ENCODE results near the gene GTF3A.

The GTF3A gene

DNA sequence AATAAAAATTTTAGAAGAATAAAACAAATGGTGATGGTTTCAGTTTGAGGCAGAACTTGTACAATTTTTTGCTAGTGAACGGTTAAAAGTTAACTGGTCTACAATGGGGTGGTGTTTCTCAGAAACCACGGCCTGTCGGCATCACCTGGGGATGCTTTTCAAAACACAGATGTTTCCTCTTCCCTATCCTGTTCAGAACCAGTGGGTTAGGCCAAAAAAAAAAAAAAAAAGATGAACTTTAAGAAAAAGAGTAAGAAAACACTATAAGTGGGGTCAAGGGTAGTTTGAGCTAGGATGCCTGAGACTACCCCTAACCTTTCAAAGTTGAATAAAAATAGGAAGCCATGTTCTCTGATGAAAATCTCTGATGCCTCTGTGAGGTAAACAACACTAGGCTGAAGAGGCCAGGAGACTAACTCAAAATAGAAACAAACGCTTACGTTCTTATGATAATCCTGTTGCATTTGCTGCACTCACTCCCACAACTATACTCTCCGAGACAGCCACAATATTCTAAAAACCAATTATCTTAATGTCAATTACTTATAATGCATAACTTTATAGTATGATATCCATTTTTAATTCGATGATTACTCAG is 22.7 kb downstream of the GTF3A start:
- DNase-seq: no peak

DNA sequence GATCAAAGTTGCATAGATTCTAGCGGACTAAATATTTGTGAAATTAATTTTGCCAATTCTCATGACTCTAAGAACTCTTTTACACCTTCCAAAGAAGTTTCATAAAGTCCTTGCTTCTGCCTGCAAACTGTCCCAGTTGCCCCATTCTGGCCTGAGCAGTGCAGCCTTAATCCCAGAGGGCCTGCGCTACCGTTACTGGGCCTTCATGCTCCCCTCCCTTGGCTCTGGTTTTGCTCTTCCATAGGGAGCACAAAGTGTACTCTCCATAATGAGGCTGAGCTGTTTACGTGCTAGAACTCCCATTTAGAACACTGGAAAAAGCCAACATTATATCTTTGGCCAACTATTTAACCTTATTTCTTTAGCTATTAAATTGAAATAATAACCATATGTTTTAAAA is 23.9 kb downstream of the GTF3A start:
- no peak for DNase-seq

DNA sequence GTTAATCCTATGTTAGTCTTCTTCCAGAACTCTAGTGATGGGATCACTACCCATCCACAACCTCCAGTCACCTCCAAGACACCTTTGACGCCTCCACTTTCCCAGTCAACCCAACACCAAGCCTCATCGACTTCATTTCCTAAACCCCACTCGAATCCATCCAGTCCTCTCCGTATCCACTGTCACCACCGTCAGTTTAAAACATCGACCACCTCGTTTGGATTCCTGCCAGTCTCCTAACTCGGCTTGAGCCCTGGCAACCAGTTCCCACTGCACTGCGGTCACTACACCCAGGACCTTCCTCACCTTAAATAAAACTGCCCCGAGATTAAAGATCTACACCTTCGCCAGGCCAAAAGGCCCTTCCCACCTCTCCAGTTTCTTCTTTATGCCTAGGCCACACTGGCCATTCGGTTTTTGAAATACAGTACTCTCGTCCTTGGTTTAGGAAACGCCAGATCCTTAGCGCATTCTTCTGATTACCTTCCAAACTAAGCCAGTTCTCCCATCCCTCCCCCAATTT is 24.7 kb downstream of the GTF3A start:
- peak in 1 of 58 donors; percentile 9 for DNase-seq

DNA sequence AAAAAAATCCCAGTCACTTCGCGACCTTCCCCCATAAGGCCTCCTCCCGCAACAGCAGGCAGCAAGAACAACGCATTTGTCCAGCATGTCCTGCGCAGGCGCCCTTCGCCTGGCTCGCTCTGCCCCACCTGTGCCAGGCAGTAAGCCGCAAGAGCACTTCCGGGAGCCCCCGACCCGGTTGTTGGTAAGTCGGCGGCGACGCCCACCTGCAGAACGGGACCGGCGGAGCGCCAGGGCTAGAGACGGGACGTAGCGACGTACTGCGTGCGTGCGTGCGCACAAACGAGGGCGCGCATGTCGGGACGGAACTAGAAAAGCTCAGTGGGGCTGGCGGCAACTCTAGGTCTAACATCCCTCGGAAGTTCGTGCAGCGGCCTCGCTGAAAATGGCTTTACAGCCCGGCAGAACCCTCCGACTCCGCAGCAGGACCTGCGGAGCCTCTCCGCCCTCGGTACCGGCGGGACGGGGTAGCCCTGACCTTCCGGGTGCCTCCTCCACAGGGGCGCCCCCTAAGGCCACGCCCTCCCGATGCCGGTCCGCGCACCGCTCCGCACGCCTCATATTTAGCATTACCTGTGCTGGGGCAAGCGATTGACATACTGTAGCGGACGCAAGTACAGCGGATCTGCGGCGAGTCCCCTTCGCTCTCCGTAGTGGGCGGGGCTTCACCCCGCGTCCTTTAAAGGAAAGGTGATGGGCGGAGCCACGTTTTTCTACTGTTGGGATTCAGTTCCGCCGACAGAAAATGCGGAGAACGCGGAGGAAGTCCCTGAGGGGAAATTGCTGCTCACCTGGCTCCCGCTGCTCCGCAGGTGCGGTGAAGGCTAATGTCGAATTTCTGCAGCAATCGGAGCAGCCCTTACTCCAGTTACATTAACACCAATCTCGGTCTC is 25.8 kb downstream of the GTF3A start, which contains the start of gene MTIF3:
MTIF3 (minus strand) TSS at position 629 of the 893 bp plus-strand sequence. CDS start 10,116 bp downstream, outside the sequence.
- DNase-seq: peak; percentile 55 to 94 (median 87)

DNA sequence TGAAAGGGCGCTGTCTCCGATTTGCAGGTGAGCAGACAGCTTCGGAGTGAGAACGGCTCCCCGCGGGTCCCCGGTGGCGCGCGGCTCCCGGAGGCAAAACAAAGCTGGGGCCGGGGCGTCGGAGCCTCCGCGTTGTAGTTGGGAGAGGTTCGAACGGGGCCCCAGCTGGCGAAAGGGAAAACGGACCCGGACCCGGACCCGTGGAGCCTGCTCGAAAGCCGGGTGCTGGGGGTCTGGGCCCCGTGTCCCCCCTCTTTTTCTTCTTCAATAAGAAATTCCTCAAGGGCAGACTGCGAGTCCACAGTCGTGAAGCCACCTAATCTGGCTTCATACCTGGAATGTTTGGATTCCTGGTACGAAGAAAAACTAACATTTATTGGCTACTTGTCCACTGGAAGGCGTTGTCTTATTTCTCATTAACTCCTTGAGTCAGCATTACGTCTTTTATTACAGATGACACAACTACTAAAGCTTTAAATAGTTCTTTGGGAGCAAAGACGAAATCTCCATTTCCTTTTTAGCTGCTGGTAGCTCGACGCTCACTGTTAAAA is 26.6 kb downstream of the GTF3A start:
- DNase-seq: peak in 22 of 58 donors; percentile 11 to 61 (median 36)

DNA sequence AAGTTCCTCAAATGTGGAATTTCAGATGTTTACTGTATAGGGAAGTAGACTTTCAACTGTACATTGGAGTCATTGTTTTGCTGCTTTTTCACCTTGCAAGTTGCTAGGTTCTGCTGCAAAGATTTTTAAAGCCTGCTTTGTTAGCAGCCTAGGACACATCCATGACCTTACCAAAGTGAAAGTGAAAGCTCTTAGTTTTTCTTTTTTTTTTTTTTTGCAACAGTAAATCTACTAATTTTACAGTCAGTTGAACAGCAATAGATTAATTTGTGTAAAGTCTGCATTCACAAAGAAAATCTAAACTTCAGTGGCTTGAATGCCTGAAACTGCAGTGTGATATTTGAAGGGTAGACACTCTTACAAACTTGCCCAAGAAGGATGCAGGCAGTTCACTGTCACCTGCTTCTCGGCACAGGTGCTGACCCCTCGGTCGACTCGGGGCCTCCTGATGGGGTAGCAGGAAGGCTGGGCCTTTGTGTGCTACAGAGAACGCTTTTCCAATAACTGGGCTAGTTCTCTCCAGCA is 31.0 kb downstream of the GTF3A start:
- no peak for DNase-seq

DNA sequence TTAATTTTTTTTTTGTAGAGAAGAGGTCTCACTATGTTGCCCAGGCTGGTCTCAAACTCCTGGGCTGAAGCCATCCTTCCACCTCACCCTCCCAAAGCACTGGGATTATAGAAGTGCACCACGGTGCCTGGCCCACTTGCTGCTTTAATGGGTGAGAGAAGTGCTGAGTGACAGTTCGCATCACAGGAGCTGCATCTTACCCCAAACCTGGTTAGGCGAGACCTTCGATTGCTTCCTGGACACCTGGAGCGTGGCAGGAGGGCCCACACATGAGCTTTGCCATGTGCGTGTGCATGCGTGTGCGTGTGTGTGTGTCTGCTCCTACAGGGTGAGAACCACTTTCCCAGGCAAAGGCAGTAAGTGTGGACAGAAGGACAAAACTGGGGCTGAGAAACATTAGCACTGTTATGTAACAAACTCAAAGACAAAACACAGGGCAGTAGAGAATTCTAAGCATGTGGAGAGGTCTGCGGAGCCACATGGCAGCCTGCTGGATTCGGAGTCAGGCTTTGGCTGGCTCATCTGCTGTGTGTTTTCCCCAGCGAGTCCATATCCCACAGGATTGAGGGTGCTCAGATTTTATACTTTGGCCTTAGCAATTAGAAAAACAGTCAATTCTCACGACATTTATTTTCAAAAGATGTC is 37.6 kb downstream of the GTF3A start:
- DNase-seq: peak in 2 of 58 donors; percentile 6 to 22

DNA sequence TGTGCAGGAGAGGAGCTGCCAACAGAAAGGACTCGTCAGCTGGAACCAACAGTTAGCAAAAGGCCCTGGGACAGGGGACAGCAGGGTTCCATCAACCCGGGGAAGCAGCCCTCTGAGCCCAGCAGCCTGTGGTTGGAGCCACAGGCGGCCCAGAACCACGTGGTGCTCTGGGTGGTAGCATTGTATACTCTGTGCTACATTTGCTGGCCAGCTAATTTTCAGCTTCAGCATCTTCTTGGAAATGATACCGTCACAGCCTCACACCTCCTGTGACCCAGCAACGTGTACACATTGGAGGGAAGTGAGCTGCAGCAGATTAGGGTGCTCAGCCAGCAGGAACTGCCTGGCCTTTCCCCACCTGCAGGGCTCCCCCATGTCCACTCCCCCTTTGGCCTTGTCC is 39.1 kb downstream of the GTF3A start:
- no peak for DNase-seq

DNA sequence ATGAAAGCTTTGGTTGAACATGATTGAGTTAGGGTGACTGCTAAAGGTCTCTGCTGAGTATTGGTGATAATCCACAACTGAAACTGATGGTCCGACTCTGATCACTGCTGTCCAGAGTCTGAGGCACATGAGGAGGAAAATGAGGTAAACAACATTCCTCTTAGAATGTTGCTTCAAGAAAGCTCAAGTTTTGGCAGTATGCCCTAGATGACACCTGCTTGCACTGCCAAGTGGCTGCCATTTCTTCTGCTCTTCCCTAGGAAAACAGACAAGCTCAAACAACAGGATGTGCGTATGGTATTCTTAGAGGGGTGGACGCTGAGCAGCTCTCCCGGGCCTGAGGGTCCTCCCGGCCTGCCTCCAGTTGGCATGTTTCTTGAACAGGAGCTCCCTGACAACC is 41.2 kb downstream of the GTF3A start:
- DNase-seq: no peak

DNA sequence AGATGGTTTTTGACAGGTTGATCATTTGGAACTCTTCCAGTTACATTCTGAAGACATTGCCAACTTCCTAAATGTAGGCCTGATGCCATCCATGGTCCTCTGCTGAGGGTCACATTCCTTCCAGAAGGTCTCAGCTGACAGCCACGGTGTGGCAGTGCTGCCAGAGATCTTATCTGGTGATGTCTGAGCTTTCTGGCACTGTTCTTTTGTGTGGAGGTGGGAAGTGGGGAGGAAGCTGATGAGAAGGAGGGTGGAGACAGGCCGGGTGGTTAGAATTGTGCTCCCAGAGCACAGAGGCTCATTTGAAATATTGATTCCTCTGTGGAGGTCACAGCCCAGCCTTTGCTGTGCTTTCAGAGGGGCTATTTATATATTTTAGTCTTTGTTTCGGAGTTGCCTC is 42.1 kb downstream of the GTF3A start:
- DNase-seq: peak in 4 of 58 donors; percentile 5 to 24 (median 10)

DNA sequence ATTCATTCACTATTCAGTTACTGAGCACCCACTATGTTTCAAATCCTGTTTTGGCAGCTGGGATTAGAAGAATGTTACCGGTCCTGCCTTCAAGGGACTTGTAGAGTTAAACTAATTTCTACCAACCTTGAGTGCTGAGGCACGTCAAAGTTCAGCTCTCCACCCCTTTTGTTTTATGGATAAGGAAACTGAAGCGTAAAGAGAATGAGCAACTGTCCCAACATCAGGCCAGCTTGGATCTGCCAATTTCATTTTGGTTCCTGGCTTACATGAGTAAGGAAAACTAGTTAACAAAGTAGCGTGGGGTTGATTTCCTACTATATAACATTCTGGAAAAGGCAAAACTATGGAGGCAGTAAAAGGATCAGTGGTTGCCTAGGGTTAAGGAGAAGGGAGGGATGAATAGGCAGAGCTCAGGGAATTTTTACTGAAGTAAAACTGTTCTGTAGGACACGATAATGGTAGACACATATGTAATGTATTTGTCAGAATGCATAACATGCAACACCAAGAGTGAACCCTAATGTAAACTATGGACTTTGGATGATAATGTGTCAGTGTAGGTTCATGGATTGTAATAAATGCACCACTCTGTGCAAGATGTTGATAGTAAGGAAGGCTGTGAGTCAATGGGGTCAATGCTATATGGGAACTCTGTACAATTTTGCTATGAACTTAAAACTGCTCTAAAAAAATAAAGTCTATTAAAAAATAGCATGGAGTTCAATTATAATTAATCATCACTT is 45.8 kb downstream of the GTF3A start:
- DNase-seq: no peak

DNA sequence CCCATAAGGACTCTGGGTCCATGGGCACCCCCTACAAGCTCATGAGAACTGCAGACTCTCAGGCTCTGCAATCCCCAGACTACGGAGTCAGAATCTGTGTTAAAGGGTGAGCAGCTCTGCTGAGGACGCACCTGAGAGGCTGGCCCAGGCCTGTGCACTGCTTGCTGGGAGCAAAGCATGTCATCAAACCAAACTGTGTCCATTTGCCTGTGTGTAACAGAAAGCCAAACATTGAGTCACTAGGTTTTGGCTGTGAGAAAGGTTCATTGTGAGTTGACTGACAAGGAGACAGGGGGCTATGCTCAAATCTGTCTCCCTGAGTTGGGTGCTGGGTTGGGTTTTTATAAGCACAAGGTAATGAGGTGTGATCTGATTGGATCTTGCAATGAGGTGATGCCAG is 48.0 kb downstream of the GTF3A start:
- no peak for DNase-seq

DNA sequence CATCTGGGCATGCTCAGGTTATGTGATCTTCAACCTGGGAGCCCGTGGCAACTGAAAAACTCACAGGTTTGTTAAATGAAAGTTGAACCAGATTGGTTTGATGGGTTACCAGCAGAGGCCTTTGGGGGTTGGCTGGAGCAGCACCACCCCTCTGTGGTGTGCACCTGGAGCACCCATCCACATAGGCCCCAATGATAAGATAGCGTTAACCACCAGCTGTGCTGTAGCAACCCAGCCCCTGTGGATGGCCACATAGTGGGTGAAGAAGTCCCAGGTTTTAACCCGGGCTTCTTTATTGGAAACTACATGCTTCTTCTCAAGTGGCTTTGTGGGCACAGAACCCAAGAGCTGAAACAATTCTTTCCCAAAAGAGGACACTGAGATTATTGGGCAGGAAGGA is 48.5 kb downstream of the GTF3A start:
- no peak for DNase-seq

DNA sequence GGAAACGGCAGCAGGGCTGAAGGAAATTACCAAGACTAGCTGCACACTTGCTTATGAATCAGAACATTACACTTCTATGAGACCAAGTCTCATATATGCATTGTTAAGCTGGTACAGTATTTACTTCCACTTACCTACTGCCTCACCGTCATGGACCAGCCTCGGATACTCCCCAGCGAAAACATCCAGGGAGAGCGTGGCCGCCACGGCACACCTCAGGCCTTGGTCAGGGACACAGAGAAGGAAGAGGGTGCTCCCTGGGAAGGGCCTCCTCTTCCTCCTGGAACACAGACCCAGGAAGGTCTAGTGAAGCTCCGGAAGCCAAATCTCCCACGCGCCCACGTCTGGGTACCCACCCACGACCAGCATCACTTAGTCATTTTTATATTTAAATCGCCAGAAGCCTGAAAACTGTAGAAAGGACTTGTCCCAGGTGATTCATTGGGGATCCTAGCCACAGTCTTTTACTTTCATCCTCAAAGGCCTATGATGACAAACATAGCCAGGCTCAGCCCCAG is 50.4 kb downstream of the GTF3A start:
- DNase-seq: peak in 1 of 58 donors; percentile 23

DNA sequence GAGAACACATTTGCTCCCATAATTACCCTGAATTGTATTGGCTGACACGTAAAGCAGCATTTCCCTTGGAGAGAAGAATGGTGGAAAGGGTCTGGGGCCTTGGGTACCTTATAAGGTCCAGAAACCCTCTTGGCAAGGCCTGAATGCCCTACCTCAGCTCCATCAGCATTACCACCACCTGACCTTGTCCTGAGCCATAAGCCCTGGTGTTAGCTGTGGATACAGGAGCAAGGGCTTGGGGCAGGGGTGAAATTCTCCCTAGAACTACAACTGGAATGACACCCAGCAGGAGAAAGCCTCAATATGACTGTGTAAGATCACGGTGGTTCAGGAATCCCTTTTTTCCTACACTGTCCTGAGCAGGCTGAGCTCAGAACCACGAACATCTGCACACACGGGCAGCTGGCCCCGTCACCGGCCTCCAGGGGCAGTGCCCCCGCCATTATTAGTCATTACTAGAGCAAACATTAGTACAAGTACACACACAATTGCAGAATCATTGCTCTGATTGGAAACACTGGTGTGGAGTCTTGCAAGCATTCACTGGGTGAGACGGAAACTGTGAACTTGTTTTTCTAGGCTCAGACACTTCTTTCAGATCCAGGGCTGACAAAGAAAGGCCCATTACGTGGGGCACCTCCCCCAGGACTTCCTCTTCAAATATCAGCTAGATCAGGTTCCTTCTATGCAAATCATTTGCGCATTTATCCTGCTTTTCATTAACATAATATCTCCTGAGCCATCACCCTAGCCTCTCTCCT is 52.7 kb downstream of the GTF3A start:
- DNase-seq: no peak

DNA sequence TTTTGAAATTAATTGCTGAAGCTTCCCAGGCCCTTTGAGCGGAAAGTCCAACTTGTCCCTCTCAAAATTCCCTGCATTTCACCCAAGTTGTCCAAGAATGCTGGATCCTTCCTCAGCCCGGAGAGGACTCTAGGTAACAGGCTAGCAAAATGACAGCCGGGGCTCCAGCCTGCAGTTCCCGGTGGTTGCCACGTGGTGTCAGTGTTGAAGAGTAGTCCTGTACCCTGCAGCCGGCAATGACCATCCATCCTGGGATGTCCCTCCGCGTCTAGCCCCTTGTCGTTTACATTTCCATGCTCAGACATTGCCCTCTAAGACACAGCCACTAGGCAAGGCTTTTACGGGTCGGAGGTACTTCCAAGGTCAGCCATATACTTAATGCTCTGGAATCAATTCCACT is 57.3 kb downstream of the GTF3A start:
- peak in 2 of 58 donors; percentile 10 to 18 for DNase-seq

DNA sequence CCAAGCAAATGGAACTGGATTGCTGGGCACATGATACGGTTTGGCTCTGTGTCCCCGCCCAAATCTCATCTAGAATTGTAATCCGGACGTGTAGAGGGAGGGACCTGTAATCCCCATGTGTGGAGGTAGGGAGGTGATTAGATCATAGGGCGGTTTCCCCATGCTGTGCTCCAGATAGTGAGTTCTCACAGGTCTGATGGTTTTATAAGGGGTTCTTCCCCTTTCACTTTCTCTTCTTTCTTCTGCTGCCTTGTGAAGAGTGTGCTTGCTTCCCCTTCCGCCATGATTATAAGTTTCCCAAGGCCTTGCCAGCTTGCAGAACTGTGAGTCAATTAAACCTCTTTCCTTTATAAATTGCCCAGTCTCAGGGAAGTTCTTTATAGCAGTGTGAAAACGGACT is 58.6 kb downstream of the GTF3A start:
- no peak for DNase-seq

DNA sequence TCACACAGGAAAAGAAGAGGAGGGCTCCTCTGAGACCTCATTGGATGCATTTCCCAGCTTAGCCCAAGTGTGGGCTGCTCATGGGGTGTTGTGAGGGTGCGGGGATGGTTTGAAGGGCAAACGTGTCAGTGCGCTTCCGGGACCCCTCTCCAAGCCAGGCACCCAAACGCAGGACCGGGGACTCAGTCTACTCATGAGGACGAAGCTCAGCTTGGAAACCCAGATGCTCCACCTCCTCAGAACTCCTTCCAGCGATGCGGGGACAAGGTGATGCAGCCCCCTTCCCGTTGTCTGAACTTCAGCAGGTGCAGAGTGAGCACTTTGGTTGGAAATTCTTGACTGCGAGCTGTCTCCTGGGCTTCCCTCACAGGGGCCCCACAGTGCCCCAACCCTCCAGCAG is 59.0 kb downstream of the GTF3A start:
- no peak for DNase-seq
